ENCODE measurements around the gene ARHGAP4. TPM values are rescaled to one million over a fixed set of nuclear protein-coding genes. Genes with fewer than 3 reads are reported as not detected.
A peak's percentile ranks its signal among the peaks of the same experiment; 100 is the strongest.

The ARHGAP4 gene
- total and polyA plus RNA-seq, 10 donors = 176 to 713 (median 269) TPM

- no peak for TF ChIP-seq POLR2AphosphoS5 (IDR thresholded peaks at IDR 0.05)
- TF ChIP-seq POLR2A (IDR thresholded peaks at IDR 0.05) = no peak
- TF ChIP-seq CTCF (IDR thresholded peaks at IDR 0.05 in 8 of 11, conservative IDR thresholded peaks at IDR 0.05 in 3 of 11) = no peak
- Histone ChIP-seq H3K9me3 (no peaks in the 10 kb centered on the region), H3K36me3 (no peaks in the 10 kb centered on the region), H3K4me3 (no peak overlapping the region), H3K27me3 (replicated peaks in 1 of 7) (peaks cover 0 to 26% (median 0%) of the 10 kb centered on the region in 7 donors), H3K4me1 (no peaks in the 10 kb centered on the region), H3K27ac (no peak overlapping the region)
- WGBS, 5 donors = 79 to 100% (median 82%) methylated on average over 2 to 10 of the region's 10 CpGs
- DNase-seq = peak; percentile 58
- intact Hi-C loops (cut with DNase I; ENCODE audit: low total_unique reads) = no loop called here
Observed at GRCh38 chrX:153861151-153861550, 64.9 kb downstream of the ARHGAP4 start.

Other genes starting within 250 kb of the ARHGAP4 start
- gene SLC6A8, start 238.3 kb downstream of the ARHGAP4 start, total RNA-seq = 10 to 100 TPM in 5 of 7 donors, 1 to 10 TPM in 2; 6.7 to 72.9 (median 14.7) TPM
- 1 to 10 TPM; 3.2 to 5.3 (median 3.2) TPM for gene SLC6A8, start 238.3 kb downstream of the ARHGAP4 start, polyA plus RNA-seq
- gene BCAP31, start 201.9 kb downstream of the ARHGAP4 start, total RNA-seq = 100 to 1,000 TPM; 132 to 173 (median 136) TPM
- gene BCAP31, start 201.9 kb downstream of the ARHGAP4 start, polyA plus RNA-seq = 100 to 1,000 TPM in 2 of 3 donors, 10 to 100 TPM in 1; 77.3 to 135 (median 108) TPM
- 10 to 100 TPM; 14.9 to 28.1 (median 23.2) TPM for gene ABCD1, start 201.4 kb downstream of the ARHGAP4 start, total RNA-seq
- 1 to 10 TPM; 5.1 to 9.7 (median 6.9) TPM for gene ABCD1, start 201.4 kb downstream of the ARHGAP4 start, polyA plus RNA-seq
- gene PLXNB3, start 162.0 kb downstream of the ARHGAP4 start, total RNA-seq = 1 to 10 TPM in 6 of 7 donors, under 1 TPM in 1; 0.68 to 2.8 (median 1.7) TPM
- 1 to 10 TPM in 1 of 3 donors, under 1 TPM in 2; 0.48 to 1.5 (median 0.49) TPM for gene PLXNB3, start 162.0 kb downstream of the ARHGAP4 start, polyA plus RNA-seq
- gene SRPK3, start 145.2 kb downstream of the ARHGAP4 start, total RNA-seq = not detected
- gene SRPK3, start 145.2 kb downstream of the ARHGAP4 start, polyA plus RNA-seq = under 1 TPM; 0.03 to 0.26 (median 0.07) TPM
- gene IDH3G, start 131.9 kb downstream of the ARHGAP4 start, total RNA-seq = 10 to 100 TPM; 51.8 to 92.7 (median 68.7) TPM
- 10 to 100 TPM; 32.7 to 47.0 (median 41.3) TPM for gene IDH3G, start 131.9 kb downstream of the ARHGAP4 start, polyA plus RNA-seq
- gene SSR4, start 131.6 kb downstream of the ARHGAP4 start, total RNA-seq = 100 to 1,000 TPM; 144 to 307 (median 217) TPM
- gene SSR4, start 131.6 kb downstream of the ARHGAP4 start, polyA plus RNA-seq = 100 to 1,000 TPM; 357 to 488 (median 359) TPM
- gene PDZD4, start 95.7 kb downstream of the ARHGAP4 start, total RNA-seq = 10 to 100 TPM in 5 of 7 donors, 1 to 10 TPM in 2; 6.4 to 15.4 (median 10.7) TPM
- 10 to 100 TPM in 1 of 3 donors, 1 to 10 TPM in 2; 3.7 to 21.8 (median 9.4) TPM for gene PDZD4, start 95.7 kb downstream of the ARHGAP4 start, polyA plus RNA-seq
- 1 to 10 TPM; 1.2 to 5.1 (median 2.2) TPM for gene L1CAM, start 40.1 kb downstream of the ARHGAP4 start, total RNA-seq
- gene L1CAM, start 40.1 kb downstream of the ARHGAP4 start, polyA plus RNA-seq = 1 to 10 TPM; 1.6 to 3.4 (median 3.2) TPM
- gene AVPR2, start 21.6 kb downstream of the ARHGAP4 start, total RNA-seq = under 1 TPM in 1 of 7 donors, not detected in 6; 0.52 TPM
- gene AVPR2, start 21.6 kb downstream of the ARHGAP4 start, polyA plus RNA-seq = under 1 TPM; 0.22 to 0.77 (median 0.26) TPM
- 10 to 100 TPM; 56.4 to 89.1 (median 85.5) TPM for gene NAA10, start 8.8 kb upstream of the ARHGAP4 start, total RNA-seq
- gene NAA10, start 8.8 kb upstream of the ARHGAP4 start, polyA plus RNA-seq = 100 to 1,000 TPM; 123 to 174 (median 168) TPM
- gene RENBP, start 18.4 kb upstream of the ARHGAP4 start, total RNA-seq = 100 to 1,000 TPM in 1 of 7 donors, 10 to 100 TPM in 6; 42.0 to 105 (median 63.6) TPM
- 10 to 100 TPM; 44.3 to 91.3 (median 47.9) TPM for gene RENBP, start 18.4 kb upstream of the ARHGAP4 start, polyA plus RNA-seq
- gene HCFC1, start 45.6 kb upstream of the ARHGAP4 start, total RNA-seq = 10 to 100 TPM; 50.6 to 86.5 (median 62.1) TPM
- gene HCFC1, start 45.6 kb upstream of the ARHGAP4 start, polyA plus RNA-seq = 10 to 100 TPM in 2 of 3 donors, 1 to 10 TPM in 1; 9.5 to 22.7 (median 11.4) TPM
- 10 to 100 TPM in 1 of 7 donors, 1 to 10 TPM in 6; 2.0 to 12.2 (median 6.2) TPM for gene TMEM187, start 46.5 kb upstream of the ARHGAP4 start, total RNA-seq
- gene TMEM187, start 46.5 kb upstream of the ARHGAP4 start, polyA plus RNA-seq = 1 to 10 TPM; 3.3 to 7.4 (median 4.9) TPM
- gene IRAK1, start 93.6 kb upstream of the ARHGAP4 start, total RNA-seq = 100 to 1,000 TPM in 2 of 7 donors, 10 to 100 TPM in 5; 86.2 to 118 (median 91.1) TPM
- 10 to 100 TPM; 46.4 to 85.2 (median 55.2) TPM for gene IRAK1, start 93.6 kb upstream of the ARHGAP4 start, polyA plus RNA-seq
- gene MECP2, start 171.5 kb upstream of the ARHGAP4 start, total RNA-seq = 100 to 1,000 TPM in 1 of 7 donors, 10 to 100 TPM in 6; 63.3 to 104 (median 83.5) TPM
- gene MECP2, start 171.5 kb upstream of the ARHGAP4 start, polyA plus RNA-seq = 10 to 100 TPM; 15.2 to 22.7 (median 17.7) TPM
- not detected for gene OPN1LW, start 218.0 kb upstream of the ARHGAP4 start, total RNA-seq
- not detected for gene OPN1LW, start 218.0 kb upstream of the ARHGAP4 start, polyA plus RNA-seq